Sigmoid colon (tissue), 7 donors: Measurements from ENCODE around the gene TMEM43. TPM values are rescaled to one million over a fixed set of nuclear protein-coding genes. Genes with fewer than 3 reads are reported as not detected.

Experiments
- DNase-seq: peaks from one replicate; pipeline ENCODE4 v3.0.0-alpha.2; 2019
- H3K27ac ChIP-seq, 4 donors: fragments of 200-600 bp; sonication (generic); one replicate each; pipeline ENCODE4 v1.5.1; 2016 to 2019; ENCODE audit warnings: mild to moderate bottlenecking in 1 of 4
- H3K27me3 ChIP-seq, 3 donors: fragments of 200-600 bp; sonication (generic); one replicate each; pipeline ENCODE4 v1.5.1; 2019; ENCODE audit warnings: mild to moderate bottlenecking in 1 of 3
- H3K36me3 ChIP-seq, 4 donors: fragments of 200-600 bp; sonication (generic); one replicate each; pipeline ENCODE4 v1.5.1; 2016 to 2019
- H3K4me1 ChIP-seq, 4 donors: fragments of 200-600 bp; sonication (generic); one replicate each; pipeline ENCODE4 v1.5.1; 2017 to 2019
- H3K4me3 ChIP-seq, 4 donors: fragments of 200-600 bp; sonication (generic); one replicate each; pipeline ENCODE4 v1.5.1; 2017 to 2019; ENCODE audit warnings: mild to moderate bottlenecking in 2 of 4, moderate library complexity in 1 of 4
- H3K9me3 ChIP-seq, 4 donors: fragments of 200-600 bp in 3 of 4; sonication (generic) in 3 of 4; one replicate each; pipeline versions ENCODE4 v1.5.1 to v1.6.1; 2013 to 2019
- CTCF ChIP-seq, 4 experiments: fragments of 450-650 bp in 3 of 4; fragments of 200-600 bp in 1 of 4; IDR thresholded peaks; one replicate each; pipeline ENCODE4 v1.5.1; 2016 to 2019; ENCODE audit warnings: antibody characterized with exemption in 4 of 4, mild to moderate bottlenecking in 3 of 4, moderate library complexity in 2 of 4
- EP300 ChIP-seq, 4 donors: sonication (generic); formaldehyde crosslinking; IDR thresholded peaks; one replicate each; pipeline ENCODE4 v1.6.1; 2017; ENCODE audit warnings: antibody characterized with exemption in 4 of 4
- POLR2A ChIP-seq, 2 donors: fragments of 450-650 bp; IDR thresholded peaks; one replicate each; pipeline ENCODE4 v1.6.1; 2016; ENCODE audit warnings: antibody characterized with exemption in 2 of 2, mild to moderate bottlenecking in 2 of 2, moderate library complexity in 2 of 2
- POLR2AphosphoS5 ChIP-seq, 4 donors: sonication (generic); formaldehyde crosslinking; IDR thresholded peaks; one replicate each; pipeline ENCODE4 v1.6.1; 2017; ENCODE audit warnings: antibody characterized with exemption in 4 of 4
- WGBS, 2 donors: extraction: QIAGEN DNeasy Blood & Tissue Kit; methylation state at CpG; one replicate each; pipeline ENCODE4 v1.1.7; 2013; 5-methylcytosine and 5-hydroxymethylcytosine counted together
- intact Hi-C: fragments of 100-400 bp; cut with DNase I; formaldehyde crosslinking; loops from one replicate; pipeline ENCODE4 v1.15.1; 2023
- polyA plus RNA-seq, 3 donors: library from polyadenylated mRNA; stranded (reverse); fragments of 200-250 nt; gene quantifications; one replicate each; pipeline ENCODE4 v1.2.3, GENCODE V29; 2013
- total RNA-seq, 4 donors: library from RNA; depleted of rRNA; stranded (reverse); fragments of >200 nt; gene quantifications; one replicate each; pipeline ENCODE4 v1.1.0, GENCODE V29; 2016
- donor health status: healthy with polysubstance abuse.
- donor health status: Bipolar disorder and iron deficiency.
- donor health status: healthy.

Gene TMEM43
- total and polyA plus RNA-seq, 7 donors = 6.0 to 88.3 (median 68.0) TPM

DNA sequence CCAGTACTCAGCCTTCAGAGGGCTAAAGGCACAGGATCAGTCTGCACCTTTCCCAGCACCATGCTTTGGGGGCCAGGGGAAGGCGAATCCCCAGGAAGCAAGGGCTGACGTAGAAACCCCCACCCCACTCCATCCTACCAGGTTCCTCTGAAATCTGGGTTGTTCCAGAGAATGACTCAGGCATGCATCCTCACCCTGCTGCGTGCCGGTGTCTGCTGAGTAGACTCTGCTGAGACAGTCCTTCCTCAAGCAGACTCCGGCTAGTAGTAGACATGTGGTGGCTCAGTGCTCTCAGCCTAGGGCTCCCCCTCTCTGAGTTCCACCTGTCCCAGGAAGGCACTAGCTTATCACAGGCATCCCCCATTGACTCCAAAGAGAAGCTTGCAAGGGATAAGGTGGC, 9.0 kb downstream of the TMEM43 start:
- Histone ChIP-seq H3K4me3 (no peak overlapping the region), H3K4me1 (peaks cover 0 to 4% (median 0%) of the 10 kb centered on the region in 4 donors), H3K27ac (no peak overlapping the region), H3K27me3 (no peaks in the 10 kb centered on the region), H3K36me3 (peaks cover 63 to 99% (median 73%) of the 10 kb centered on the region in 4 donors), H3K9me3 (no peaks in the 10 kb centered on the region)
- no peak for DNase-seq
- 97% methylated on average over 5 of the region's 5 CpGs for WGBS, 2 donors
- TF ChIP-seq EP300 (IDR thresholded peaks at IDR 0.05) (no peak), POLR2AphosphoS5 (IDR thresholded peaks at IDR 0.05) (no peak), POLR2A (IDR thresholded peaks at IDR 0.05) (no peak), CTCF (IDR thresholded peaks at IDR 0.05) (no peak)
- intact Hi-C loops = no loop called here

DNA sequence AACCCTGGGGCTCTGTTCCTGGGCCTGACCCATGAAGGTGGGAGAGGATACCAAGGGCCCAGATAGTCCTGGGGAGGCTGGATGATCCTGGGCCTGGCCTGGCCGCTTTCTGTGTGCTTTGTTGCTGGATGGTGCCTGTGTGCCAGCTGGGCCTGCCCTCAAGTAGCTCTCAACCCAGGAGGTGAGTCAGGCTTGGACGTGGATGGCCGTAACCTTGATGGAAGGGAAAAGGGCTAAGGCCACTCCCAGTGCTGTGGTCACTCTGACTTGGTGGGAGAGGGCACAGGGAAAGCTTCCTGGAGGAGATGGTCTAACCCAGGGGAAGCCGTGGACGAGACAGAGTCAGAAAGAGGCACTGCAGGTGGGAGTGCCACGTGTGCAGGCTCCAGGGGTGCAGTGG, 9.4 kb downstream of the TMEM43 start:
- H3K27me3 ChIP-seq = no peaks in the 10 kb centered on the region
- DNase-seq = no peak
- peaks cover 0 to 4% (median 0%) of the 10 kb centered on the region in 4 donors for H3K4me1 ChIP-seq
- intact Hi-C loops = no loop called here
- WGBS, 2 donors = 92 to 94% methylated on average over 6 of the region's 6 CpGs
- H3K36me3 ChIP-seq = peaks cover 63 to 100% (median 76%) of the 10 kb centered on the region in 4 donors
- no peaks in the 10 kb centered on the region for H3K9me3 ChIP-seq
- no peak overlapping the region for H3K4me3 ChIP-seq
- no peak overlapping the region for H3K27ac ChIP-seq
- TF ChIP-seq EP300 (IDR thresholded peaks at IDR 0.05) (no peak), CTCF (IDR thresholded peaks at IDR 0.05) (no peak), POLR2AphosphoS5 (IDR thresholded peaks at IDR 0.05) (no peak), POLR2A (IDR thresholded peaks at IDR 0.05) (no peak)

DNA sequence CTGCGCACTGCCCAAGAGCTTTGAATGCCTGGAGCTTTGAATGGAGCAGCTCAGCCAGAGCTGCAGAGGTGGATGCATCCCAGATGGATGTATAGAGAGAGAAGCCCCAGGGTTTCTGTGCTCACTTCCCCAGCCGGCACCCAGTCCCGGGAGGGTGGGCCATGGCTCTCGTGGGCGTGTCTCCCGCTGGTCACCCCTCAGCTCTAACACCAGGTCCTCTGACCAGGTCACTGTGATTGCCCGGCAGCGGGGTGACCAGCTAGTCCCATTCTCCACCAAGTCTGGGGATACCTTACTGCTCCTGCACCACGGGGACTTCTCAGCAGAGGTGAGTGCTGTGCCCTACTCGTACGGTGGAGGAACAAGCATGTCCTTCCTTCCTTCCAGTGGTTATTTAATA, 10.7 kb downstream of the TMEM43 start:
- no peaks in the 10 kb centered on the region for H3K9me3 ChIP-seq
- intact Hi-C loops = no loop called here
- H3K4me3 ChIP-seq = no peak overlapping the region
- peaks cover 51 to 100% (median 69%) of the 10 kb centered on the region in 4 donors for H3K36me3 ChIP-seq
- WGBS, 2 donors = 92 to 95% methylated on average over 11 of the region's 11 CpGs
- TF ChIP-seq POLR2A (IDR thresholded peaks at IDR 0.05) (no peak), EP300 (IDR thresholded peaks at IDR 0.05) (no peak), CTCF (IDR thresholded peaks at IDR 0.05) (no peak), POLR2AphosphoS5 (IDR thresholded peaks at IDR 0.05) (no peak)
- H3K27me3 ChIP-seq = no peaks in the 10 kb centered on the region
- no peak overlapping the region for H3K27ac ChIP-seq
- peaks cover 0 to 5% (median under 1%) of the 10 kb centered on the region in 4 donors for H3K4me1 ChIP-seq
- DNase-seq = no peak

- DNase-seq = no peak
These were observed 12.2 kb downstream of the TMEM43 start for GRCh38 chr3:14137004-14137403.

More at GRCh38 chr3:14137004-14137403, 12.2 kb downstream of the TMEM43 start:
- peak overlapping the region in 2 of 4 donors; percentile 27 to 63 for H3K27ac ChIP-seq
- no peaks in the 10 kb centered on the region for H3K9me3 ChIP-seq
- intact Hi-C loops = no loop called here
- H3K4me3 ChIP-seq = no peak overlapping the region
- TF ChIP-seq CTCF (IDR thresholded peaks at IDR 0.05) = no peak
- no peak for TF ChIP-seq POLR2A (IDR thresholded peaks at IDR 0.05)
- no peak for TF ChIP-seq POLR2AphosphoS5 (IDR thresholded peaks at IDR 0.05)
- TF ChIP-seq EP300 (IDR thresholded peaks at IDR 0.05) = no peak
- H3K36me3 ChIP-seq = peaks cover 41 to 100% (median 59%) of the 10 kb centered on the region in 4 donors
- WGBS, 2 donors = 76 to 87% methylated on average over 3 of the region's 3 CpGs
- peaks cover 0 to 17% (median 3%) of the 10 kb centered on the region in 4 donors for H3K4me1 ChIP-seq
- H3K27me3 ChIP-seq = no peaks in the 10 kb centered on the region
